ENCODE measurements around the gene PPM1J. TPM values are rescaled to one million over a fixed set of nuclear protein-coding genes. Genes with fewer than 3 reads are reported as not detected.
A peak's percentile ranks its signal among the peaks of the same experiment; 100 is the strongest.

The PPM1J gene
- total and polyA plus RNA-seq, 2 of the 13 experiments (the other 11 are each of a cell fraction or from before 2014, with no cell fraction given) = 0.07 to 0.22 TPM

DNA sequence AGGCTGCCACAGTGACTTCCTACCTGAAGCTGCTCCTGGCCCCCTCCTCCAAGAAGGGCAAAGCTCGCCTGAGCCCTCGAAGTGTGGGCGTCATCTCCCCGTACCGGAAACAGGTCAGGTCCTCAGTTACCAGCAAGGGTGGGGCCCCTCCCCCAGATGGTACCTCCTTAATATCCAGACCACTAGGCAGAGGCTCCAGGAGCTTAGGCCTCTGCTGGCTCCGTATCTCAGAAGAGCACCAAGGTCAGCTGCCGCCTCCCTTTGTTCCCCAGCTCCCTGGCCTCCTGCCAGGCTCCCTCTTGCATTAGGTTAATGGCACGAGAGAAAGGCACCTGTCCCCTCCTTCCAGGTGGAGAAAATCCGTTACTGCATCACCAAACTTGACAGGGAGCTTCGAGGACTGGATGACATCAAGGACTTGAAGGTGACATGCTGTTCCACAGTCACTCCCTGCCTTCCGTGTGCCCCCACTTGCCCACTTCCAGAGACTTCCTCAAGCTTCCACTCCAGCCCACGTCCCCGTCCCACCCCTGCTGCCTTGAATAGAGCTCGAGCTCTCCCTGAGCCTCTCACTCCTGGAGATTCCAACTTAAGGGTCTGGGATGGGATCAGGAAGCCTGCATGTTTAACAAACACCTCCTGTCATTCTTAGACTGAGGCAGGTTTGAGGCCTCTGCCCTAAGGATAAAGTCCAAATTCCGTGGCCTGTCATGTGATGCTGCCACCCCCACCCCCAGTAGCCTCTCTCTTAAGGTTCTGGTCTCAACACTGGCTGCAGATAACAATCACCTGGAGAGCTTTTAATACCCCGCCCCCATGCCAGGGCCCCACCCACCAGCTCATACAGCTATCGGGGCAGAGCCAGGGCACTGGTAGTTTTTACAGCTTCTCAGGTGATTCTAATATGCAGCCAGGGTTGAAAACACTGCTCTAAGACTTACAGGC lies 16.5 kb downstream of the PPM1J start (continued):
- TF ChIP-seq ZNF891 (CRISPR knock-in tag; IDR thresholded peaks at IDR 0.05) = no peak
- TF ChIP-seq ZNF879 (CRISPR knock-in tag; IDR thresholded peaks at IDR 0.05) = no peak
- no peak for TF ChIP-seq ZNF646 (CRISPR knock-in tag; IDR thresholded peaks at IDR 0.05)
- TF ChIP-seq RFX5 (IDR thresholded peaks at IDR 0.05; ENCODE audit: low read depth, low read length) = no peak
- TF ChIP-seq NFE2 (CRISPR knock-in tag; IDR thresholded peaks at IDR 0.05) = no peak
- no peak for TF ChIP-seq KAT8 (CRISPR knock-in tag; IDR thresholded peaks at IDR 0.05)
- no peak for TF ChIP-seq NFE2L2 (IDR thresholded peaks at IDR 0.05; ENCODE audit: low read length)
- 0 out of 2 replicates have a peak, but pooled peaks have one; percentile 9 for TF ChIP-seq ZNF12 (CRISPR knock-in tag; IDR thresholded peaks at IDR 0.05)
- TF ChIP-seq, protein P1, sequence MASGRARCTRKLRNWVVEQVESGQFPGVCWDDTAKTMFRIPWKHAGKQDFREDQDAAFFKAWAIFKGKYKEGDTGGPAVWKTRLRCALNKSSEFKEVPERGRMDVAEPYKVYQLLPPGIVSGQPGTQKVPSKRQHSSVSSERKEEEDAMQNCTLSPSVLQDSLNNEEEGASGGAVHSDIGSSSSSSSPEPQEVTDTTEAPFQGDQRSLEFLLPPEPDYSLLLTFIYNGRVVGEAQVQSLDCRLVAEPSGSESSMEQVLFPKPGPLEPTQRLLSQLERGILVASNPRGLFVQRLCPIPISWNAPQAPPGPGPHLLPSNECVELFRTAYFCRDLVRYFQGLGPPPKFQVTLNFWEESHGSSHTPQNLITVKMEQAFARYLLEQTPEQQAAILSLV (CRISPR knock-in tag; IDR thresholded peaks at IDR 0.05; ENCODE audit: borderline replicate concordance) = 0 out of 2 replicates have a peak, but pooled peaks have one; percentile 18
- TF ChIP-seq ZC3H4 (CRISPR knock-in tag; IDR thresholded peaks at IDR 0.05; ENCODE audit: borderline replicate concordance) = no peak
- TF ChIP-seq TAF1 (CRISPR knock-in tag; IDR thresholded peaks at IDR 0.05) = no peak
- no peak for TF ChIP-seq ZNF660 (CRISPR knock-in tag; IDR thresholded peaks at IDR 0.05; ENCODE audit: borderline replicate concordance, low read depth)
- TF ChIP-seq NAIF1 (CRISPR knock-in tag; IDR thresholded peaks at IDR 0.05; ENCODE audit: borderline replicate concordance) = no peak
- TF ChIP-seq, protein P2, sequence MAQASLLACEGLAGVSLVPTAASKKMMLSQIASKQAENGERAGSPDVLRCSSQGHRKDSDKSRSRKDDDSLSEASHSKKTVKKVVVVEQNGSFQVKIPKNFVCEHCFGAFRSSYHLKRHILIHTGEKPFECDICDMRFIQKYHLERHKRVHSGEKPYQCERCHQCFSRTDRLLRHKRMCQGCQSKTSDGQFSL (CRISPR knock-in tag; IDR thresholded peaks at IDR 0.05) = no peak
- no peak for TF ChIP-seq CEBPB (IDR thresholded peaks at IDR 0.05; ENCODE audit: borderline replicate concordance, low read depth, low read length)
- TF ChIP-seq, protein P3, sequence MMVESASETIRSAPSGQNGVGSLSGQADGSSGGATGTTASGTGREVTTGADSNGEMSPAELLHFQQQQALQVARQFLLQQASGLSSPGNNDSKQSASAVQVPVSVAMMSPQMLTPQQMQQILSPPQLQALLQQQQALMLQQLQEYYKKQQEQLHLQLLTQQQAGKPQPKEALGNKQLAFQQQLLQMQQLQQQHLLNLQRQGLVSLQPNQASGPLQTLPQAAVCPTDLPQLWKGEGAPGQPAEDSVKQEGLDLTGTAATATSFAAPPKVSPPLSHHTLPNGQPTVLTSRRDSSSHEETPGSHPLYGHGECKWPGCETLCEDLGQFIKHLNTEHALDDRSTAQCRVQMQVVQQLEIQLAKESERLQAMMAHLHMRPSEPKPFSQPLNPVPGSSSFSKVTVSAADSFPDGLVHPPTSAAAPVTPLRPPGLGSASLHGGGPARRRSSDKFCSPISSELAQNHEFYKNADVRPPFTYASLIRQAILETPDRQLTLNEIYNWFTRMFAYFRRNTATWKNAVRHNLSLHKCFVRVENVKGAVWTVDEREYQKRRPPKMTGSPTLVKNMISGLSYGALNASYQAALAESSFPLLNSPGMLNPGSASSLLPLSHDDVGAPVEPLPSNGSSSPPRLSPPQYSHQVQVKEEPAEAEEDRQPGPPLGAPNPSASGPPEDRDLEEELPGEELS (CRISPR knock-in tag; IDR thresholded peaks at IDR 0.05) = peak; percentile 28; the same call in 1 of the 2 replicates

Measured in HepG2 (cell line).